ENCODE measurements around the gene CXCR4.

DNA sequence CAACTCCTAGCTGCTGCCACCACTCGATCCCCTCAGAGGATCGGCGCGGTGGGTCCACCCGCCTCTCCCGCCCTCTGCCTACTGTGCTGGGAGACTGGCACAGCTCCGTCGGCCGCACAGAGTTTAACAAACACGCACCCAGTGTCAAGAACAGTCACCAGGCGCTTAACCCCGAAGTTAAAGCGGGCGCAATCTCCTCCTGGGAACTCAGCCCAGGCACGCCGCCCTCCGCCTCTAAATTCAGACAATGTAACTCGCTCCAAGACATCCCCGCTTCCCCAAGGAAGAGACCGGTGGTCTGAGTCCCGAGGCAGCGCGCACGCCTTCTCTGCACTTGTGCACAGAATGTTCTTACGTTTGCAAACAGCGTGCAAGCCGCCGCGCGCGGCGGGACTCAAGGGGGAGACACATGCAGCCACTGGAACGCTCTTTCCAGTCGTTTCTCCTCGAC, 533 bp downstream of the CXCR4 start:
- no peak for TF ChIP-seq POLR2A (IDR thresholded peaks at IDR 0.05)
- TF ChIP-seq, protein P1, sequence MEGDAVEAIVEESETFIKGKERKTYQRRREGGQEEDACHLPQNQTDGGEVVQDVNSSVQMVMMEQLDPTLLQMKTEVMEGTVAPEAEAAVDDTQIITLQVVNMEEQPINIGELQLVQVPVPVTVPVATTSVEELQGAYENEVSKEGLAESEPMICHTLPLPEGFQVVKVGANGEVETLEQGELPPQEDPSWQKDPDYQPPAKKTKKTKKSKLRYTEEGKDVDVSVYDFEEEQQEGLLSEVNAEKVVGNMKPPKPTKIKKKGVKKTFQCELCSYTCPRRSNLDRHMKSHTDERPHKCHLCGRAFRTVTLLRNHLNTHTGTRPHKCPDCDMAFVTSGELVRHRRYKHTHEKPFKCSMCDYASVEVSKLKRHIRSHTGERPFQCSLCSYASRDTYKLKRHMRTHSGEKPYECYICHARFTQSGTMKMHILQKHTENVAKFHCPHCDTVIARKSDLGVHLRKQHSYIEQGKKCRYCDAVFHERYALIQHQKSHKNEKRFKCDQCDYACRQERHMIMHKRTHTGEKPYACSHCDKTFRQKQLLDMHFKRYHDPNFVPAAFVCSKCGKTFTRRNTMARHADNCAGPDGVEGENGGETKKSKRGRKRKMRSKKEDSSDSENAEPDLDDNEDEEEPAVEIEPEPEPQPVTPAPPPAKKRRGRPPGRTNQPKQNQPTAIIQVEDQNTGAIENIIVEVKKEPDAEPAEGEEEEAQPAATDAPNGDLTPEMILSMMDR (IDR thresholded peaks at IDR 0.05) = no peak
